ENCODE measurements around the gene TMEM204.

TMEM204 gene

GRCh38 chr16:1533443-1533951 lies at the start of gene TMEM204:
TMEM204 (plus strand) TSS chr16:1533666; CDS start chr16:1534276, 610 bp downstream.
- DNase-seq = no peak

GRCh38 chr16:1485847-1486496 lies 47.5 kb upstream of the TMEM204 start:
- no peak for DNase-seq

GRCh38 chr16:1486551-1487390 lies 46.7 kb upstream of the TMEM204 start:
- DNase-seq = no peak

GRCh38 chr16:1487395-1488053 lies 45.9 kb upstream of the TMEM204 start:
- DNase-seq = no peak

GRCh38 chr16:1488054-1488601 lies 45.3 kb upstream of the TMEM204 start:
- DNase-seq = no peak

- no peak for DNase-seq
Observed at GRCh38 chr16:1488619-1489018, 44.8 kb upstream of the TMEM204 start, which contains the start of gene PTX4. PTX4 (minus strand) TSS chr16:1488944; CDS start chr16:1488909, 35 bp downstream.

GRCh38 chr16:1489077-1489476 lies 44.4 kb upstream of the TMEM204 start:
- no peak for DNase-seq

GRCh38 chr16:1491327-1491726 lies 42.1 kb upstream of the TMEM204 start:
- DNase-seq = no peak

GRCh38 chr16:1492082-1492922 lies 41.2 kb upstream of the TMEM204 start:
- peak in 1 of 2 donors; percentile 10 for DNase-seq

GRCh38 chr16:1492923-1493745 lies 40.3 kb upstream of the TMEM204 start, which contains the start of gene TELO2:
TELO2 (plus strand) TSS chr16:1493360; CDS start chr16:1494282, 922 bp downstream.
- DNase-seq = peak; percentile 86

GRCh38 chr16:1493746-1494094 lies 39.7 kb upstream of the TMEM204 start:
- DNase-seq = peak; percentile 9 to 18

GRCh38 chr16:1494129-1494640 lies 39.3 kb upstream of the TMEM204 start:
- DNase-seq = no peak

GRCh38 chr16:1494711-1495110 lies 38.8 kb upstream of the TMEM204 start:
- no peak for DNase-seq

- DNase-seq = no peak
Observed at GRCh38 chr16:1495211-1495888, 38.1 kb upstream of the TMEM204 start.

- no peak for DNase-seq
Observed at GRCh38 chr16:1495889-1496262, 37.6 kb upstream of the TMEM204 start.

- no peak for DNase-seq
Observed at GRCh38 chr16:1496464-1496863, 37.0 kb upstream of the TMEM204 start.

GRCh38 chr16:1497014-1497598 lies 36.4 kb upstream of the TMEM204 start:
- DNase-seq = no peak

- no peak for DNase-seq
Observed at GRCh38 chr16:1498899-1499676, 34.4 kb upstream of the TMEM204 start.

All from activated CD4-positive, alpha-beta T cell treated with anti-CD3 and anti-CD28 coated beads for 4 hours (primary cell).